ENCODE data around the gene LEPROT. TPM values are rescaled to one million over a fixed set of nuclear protein-coding genes. Genes with fewer than 3 reads are reported as not detected.

Gene LEPROT
- total RNA-seq, 1 donor from 2014 or later, result 37.8 TPM

GRCh38 chr1:65401612-65402011 lies 18.9 kb upstream of the LEPROT start:
- no peak for DNase-seq (ENCODE audit: extremely low spot score in 2 of 2)
- Histone ChIP-seq H3K4me1 (no peaks in the 10 kb centered on the region), H3K9me3 (no peaks in the 10 kb centered on the region), H3K27me3 (no peaks in the 10 kb centered on the region), H3K4me3 (no peak overlapping the region), H3K27ac (no peak overlapping the region), H3K36me3 (no peaks in the 10 kb centered on the region)
- intact Hi-C loops (cut with DNase I), result no loop called here
- TF ChIP-seq POLR2AphosphoS5 (IDR thresholded peaks at IDR 0.05; ENCODE audit: insufficient read depth in 1 of 2, low read depth in 1 of 2), result no peak
- no peak for TF ChIP-seq POLR2A (IDR thresholded peaks at IDR 0.05)
- TF ChIP-seq CTCF (IDR thresholded peaks at IDR 0.05), result no peak

GRCh38 chr1:65404941-65405340 lies 15.5 kb upstream of the LEPROT start:
- Histone ChIP-seq H3K4me1 (no peaks in the 10 kb centered on the region), H3K27me3 (no peaks in the 10 kb centered on the region), H3K36me3 (no peaks in the 10 kb centered on the region), H3K27ac (no peak overlapping the region), H3K9me3 (no peaks in the 10 kb centered on the region), H3K4me3 (no peak overlapping the region)
- DNase-seq (ENCODE audit: extremely low spot score in 2 of 2), result no peak
- TF ChIP-seq POLR2AphosphoS5 (IDR thresholded peaks at IDR 0.05; ENCODE audit: insufficient read depth in 1 of 2, low read depth in 1 of 2), result no peak
- no peak for TF ChIP-seq POLR2A (IDR thresholded peaks at IDR 0.05)
- TF ChIP-seq CTCF (IDR thresholded peaks at IDR 0.05), result no peak
- intact Hi-C loops (cut with DNase I), result no loop called here

- DNase-seq (ENCODE audit: extremely low spot score in 2 of 2), result no peak
- intact Hi-C loops (cut with DNase I), result no loop called here
- Histone ChIP-seq H3K9me3 (no peaks in the 10 kb centered on the region), H3K27me3 (no peaks in the 10 kb centered on the region), H3K4me1 (no peaks in the 10 kb centered on the region), H3K27ac (no peak overlapping the region), H3K36me3 (no peaks in the 10 kb centered on the region), H3K4me3 (no peak overlapping the region)
- no peak for TF ChIP-seq CTCF (IDR thresholded peaks at IDR 0.05)
- no peak for TF ChIP-seq POLR2AphosphoS5 (IDR thresholded peaks at IDR 0.05; ENCODE audit: insufficient read depth in 1 of 2, low read depth in 1 of 2)
- no peak for TF ChIP-seq POLR2A (IDR thresholded peaks at IDR 0.05)
These were observed 12.6 kb upstream of the LEPROT start for GRCh38 chr1:65407877-65408276.

- Histone ChIP-seq H3K9me3 (no peaks in the 10 kb centered on the region), H3K4me1 (no peaks in the 10 kb centered on the region), H3K27me3 (no peaks in the 10 kb centered on the region), H3K4me3 (no peak overlapping the region), H3K36me3 (no peaks in the 10 kb centered on the region), H3K27ac (no peak overlapping the region)
- intact Hi-C loops (cut with DNase I), result no loop called here
- no peak for TF ChIP-seq POLR2A (IDR thresholded peaks at IDR 0.05)
- TF ChIP-seq CTCF (IDR thresholded peaks at IDR 0.05), result no peak
- TF ChIP-seq POLR2AphosphoS5 (IDR thresholded peaks at IDR 0.05; ENCODE audit: insufficient read depth in 1 of 2, low read depth in 1 of 2), result no peak
- DNase-seq (ENCODE audit: extremely low spot score in 2 of 2), result no peak
These were observed 11.2 kb upstream of the LEPROT start for GRCh38 chr1:65409314-65409713.

- intact Hi-C loops (cut with DNase I), result no loop called here
- no peak overlapping the region for H3K27ac ChIP-seq
- H3K4me3 ChIP-seq, result no peak overlapping the region
- TF ChIP-seq POLR2AphosphoS5 (IDR thresholded peaks at IDR 0.05; ENCODE audit: insufficient read depth in 1 of 2, low read depth in 1 of 2), result no peak
- TF ChIP-seq CTCF (IDR thresholded peaks at IDR 0.05), result no peak
- TF ChIP-seq POLR2A (IDR thresholded peaks at IDR 0.05), result no peak
- H3K27me3 ChIP-seq, result no peaks in the 10 kb centered on the region
- no peaks in the 10 kb centered on the region for H3K36me3 ChIP-seq
- H3K9me3 ChIP-seq, result no peaks in the 10 kb centered on the region
- no peak for DNase-seq (ENCODE audit: extremely low spot score in 2 of 2)
- no peaks in the 10 kb centered on the region for H3K4me1 ChIP-seq
These were observed 10.6 kb upstream of the LEPROT start for GRCh38 chr1:65409816-65410326.
